Measurements from ENCODE around the gene SLC25A13.

GRCh38 chr7:96337519-96337918, 15.6 kb upstream of the SLC25A13 start:
- TF ChIP-seq, protein P1, sequence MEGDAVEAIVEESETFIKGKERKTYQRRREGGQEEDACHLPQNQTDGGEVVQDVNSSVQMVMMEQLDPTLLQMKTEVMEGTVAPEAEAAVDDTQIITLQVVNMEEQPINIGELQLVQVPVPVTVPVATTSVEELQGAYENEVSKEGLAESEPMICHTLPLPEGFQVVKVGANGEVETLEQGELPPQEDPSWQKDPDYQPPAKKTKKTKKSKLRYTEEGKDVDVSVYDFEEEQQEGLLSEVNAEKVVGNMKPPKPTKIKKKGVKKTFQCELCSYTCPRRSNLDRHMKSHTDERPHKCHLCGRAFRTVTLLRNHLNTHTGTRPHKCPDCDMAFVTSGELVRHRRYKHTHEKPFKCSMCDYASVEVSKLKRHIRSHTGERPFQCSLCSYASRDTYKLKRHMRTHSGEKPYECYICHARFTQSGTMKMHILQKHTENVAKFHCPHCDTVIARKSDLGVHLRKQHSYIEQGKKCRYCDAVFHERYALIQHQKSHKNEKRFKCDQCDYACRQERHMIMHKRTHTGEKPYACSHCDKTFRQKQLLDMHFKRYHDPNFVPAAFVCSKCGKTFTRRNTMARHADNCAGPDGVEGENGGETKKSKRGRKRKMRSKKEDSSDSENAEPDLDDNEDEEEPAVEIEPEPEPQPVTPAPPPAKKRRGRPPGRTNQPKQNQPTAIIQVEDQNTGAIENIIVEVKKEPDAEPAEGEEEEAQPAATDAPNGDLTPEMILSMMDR (IDR thresholded peaks at IDR 0.05; ENCODE audit: control extremely low read depth in 1 of 3, insufficient read depth in 1 of 3, low read depth in 1 of 3, low read length in 3 of 3), result no peak
- TF ChIP-seq RAD21 (IDR thresholded peaks at IDR 0.05 in 1 of 2, conservative IDR thresholded peaks at IDR 0.05 in 1 of 2; ENCODE audit: low read depth in 2 of 2, low read length in 2 of 2) (no peak), KDM1A (IDR thresholded peaks at IDR 0.05; ENCODE audit: borderline replicate concordance, low read length) (no peak), POU5F1 (IDR thresholded peaks at IDR 0.05; ENCODE audit: low read depth, low read length) (no peak), POLR2A (IDR thresholded peaks at IDR 0.05; ENCODE audit: control extremely low read depth in 1 of 2, low read depth in 2 of 2, low read length in 2 of 2) (no peak)
- TF ChIP-seq, protein P2, sequence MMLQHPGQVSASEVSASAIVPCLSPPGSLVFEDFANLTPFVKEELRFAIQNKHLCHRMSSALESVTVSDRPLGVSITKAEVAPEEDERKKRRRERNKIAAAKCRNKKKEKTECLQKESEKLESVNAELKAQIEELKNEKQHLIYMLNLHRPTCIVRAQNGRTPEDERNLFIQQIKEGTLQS (IDR thresholded peaks at IDR 0.05; ENCODE audit: insufficient read depth, low read depth, low read length), result no peak

Data from H1 (cell line).